Neural progenitor cell (in vitro differentiated cells): ENCODE measurements around the gene FST.

Experiments used
- CTCF ChIP-seq: fragments of 200-600 bp; sonication (generic); IDR thresholded peaks from 2 replicates; pipeline ENCODE4 v1.5.1; 2017; ENCODE audit warnings: antibody characterized with exemption, mild to moderate bottlenecking
- EZH2 ChIP-seq: fragments of 200-600 bp; sonication (generic); IDR thresholded peaks from 2 replicates; pipeline ENCODE4 v1.6.1; 2017; ENCODE audit warnings: antibody characterized with exemption, mild to moderate bottlenecking, moderate library complexity
- EZH2phosphoT487 ChIP-seq: fragments of 200-600 bp; sonication (generic); IDR thresholded peaks from 2 replicates; pipeline ENCODE4 v1.6.1; 2017; ENCODE audit warnings: antibody characterized with exemption

- no peak for TF ChIP-seq CTCF
- no peak for TF ChIP-seq EZH2
- TF ChIP-seq EZH2phosphoT487, result no peak
Observed at GRCh38 chr5:53472720-53473510, 7.5 kb upstream of the FST start.
